GM23338 (cell line): ENCODE measurements around the gene SERPINB10.

ENCODE experiments used
- CREB1 ChIP-seq: fragments of 250-450 bp; sonication (Bioruptor Pico); IDR thresholded peaks from 2 replicates; pipeline ENCODE4 v1.5.0; 2020; ENCODE audit warnings: low read depth, mild to moderate bottlenecking, moderate library complexity
- CTCF ChIP-seq, 2 experiments: fragments of 200-600 bp in 1 of 2; sonication (generic) in 1 of 2; conservative IDR thresholded peaks; 2 replicates each; pipeline versions ENCODE4 v1.5.1 to v1.6.1; 2016 to 2017; ENCODE audit warnings: antibody characterized with exemption in 2 of 2, low read depth in 2 of 2, mild to moderate bottlenecking in 2 of 2, moderate library complexity in 1 of 2
- ETS1 ChIP-seq: IDR thresholded peaks from 2 replicates; pipeline ENCODE4 v1.6.1; 2016; ENCODE audit warnings: antibody characterized with exemption
- EZH2 ChIP-seq: fragments of 200-600 bp; sonication (generic); IDR thresholded peaks from one replicate; pipeline ENCODE4 v1.8.0; 2017; ENCODE audit warnings: antibody characterized with exemption, mild to moderate bottlenecking, low read depth; ENCODE audit not compliant: unreplicated experiment
- EZH2phosphoT487 ChIP-seq: fragments of 200-600 bp; sonication (generic); IDR thresholded peaks from one replicate; pipeline ENCODE4 v1.8.1; 2018; ENCODE audit warnings: antibody characterized with exemption; ENCODE audit not compliant: unreplicated experiment
- JUNB ChIP-seq: IDR thresholded peaks from one replicate; pipeline ENCODE4 v1.6.1; 2016; ENCODE audit warnings: antibody characterized with exemption; ENCODE audit not compliant: unreplicated experiment
- NANOG ChIP-seq: IDR thresholded peaks from 2 replicates; pipeline ENCODE4 v1.6.1; 2016; ENCODE audit warnings: antibody characterized with exemption, borderline replicate concordance
- POLR2AphosphoS5 ChIP-seq: IDR thresholded peaks from 2 replicates; pipeline ENCODE4 v1.6.1; 2016; ENCODE audit warnings: antibody characterized with exemption, low read depth
- REST ChIP-seq: IDR thresholded peaks from one replicate; pipeline ENCODE4 v1.6.1; 2018; ENCODE audit warnings: antibody characterized with exemption; ENCODE audit not compliant: unreplicated experiment
- STAT1 ChIP-seq: IDR thresholded peaks from one replicate; pipeline ENCODE4 v1.6.1; 2016; ENCODE audit warnings: antibody characterized with exemption; ENCODE audit not compliant: unreplicated experiment

- no peak for TF ChIP-seq EZH2
- TF ChIP-seq CTCF (conservative IDR thresholded peaks at IDR 0.05; ENCODE audit: low read depth in 2 of 2): no peak
- no peak for TF ChIP-seq NANOG
- no peak for TF ChIP-seq EZH2phosphoT487
- TF ChIP-seq REST: no peak
- no peak for TF ChIP-seq CREB1
- no peak for TF ChIP-seq POLR2AphosphoS5
- TF ChIP-seq ETS1: no peak
- no peak for TF ChIP-seq JUNB
- no peak for TF ChIP-seq STAT1
Measured at GRCh38 chr18:63924551-63924950, 16.8 kb downstream of the SERPINB10 start.
